GM12892 (cell line): Measurements from ENCODE around the gene CD33.

ENCODE experiments used
- POLR2A ChIP-seq: IDR thresholded peaks from 2 replicates; pipeline ENCODE4 v1.6.1; 2011; ENCODE audit warnings: low read depth, low read length, control low read depth
- TAF1 ChIP-seq: IDR thresholded peaks from 2 replicates; pipeline ENCODE4 v1.6.1; 2011; ENCODE audit warnings: low read depth, mild to moderate bottlenecking, control low read depth, low read length, borderline replicate concordance

DNA sequence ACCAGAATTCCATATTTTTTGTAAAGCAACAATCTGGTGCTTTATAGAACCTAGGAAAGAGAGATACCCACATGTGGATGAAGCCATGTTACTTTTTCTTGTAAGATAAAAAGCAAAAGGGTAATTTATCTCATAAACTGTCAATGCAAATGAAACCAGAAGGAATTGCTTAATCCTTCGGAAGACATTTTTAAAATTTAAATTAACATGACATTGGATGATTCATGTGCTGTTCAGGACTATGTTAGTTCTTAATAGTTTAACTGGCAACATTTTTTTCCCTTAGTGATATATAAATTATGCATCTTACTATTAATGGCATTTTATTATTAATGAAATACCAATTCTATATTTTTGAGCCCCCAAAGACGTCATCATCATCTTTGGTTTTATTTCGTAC, 60.8 kb downstream of the CD33 start:
- no peak for TF ChIP-seq POLR2A
- no peak for TF ChIP-seq TAF1
